Epithelial cell of esophagus (primary cell): ENCODE measurements around the gene ADGRF1.
A peak's percentile ranks its signal among the peaks of the same experiment; 100 is the strongest.

Experiments
- DNase-seq: peaks from one replicate; pipeline ENCODE4 v3.0.0; 2010; ENCODE audit warnings: low read depth
- H3K4me3 ChIP-seq: 2 replicates; pipeline ENCODE4 v1.5.1; 2011; ENCODE audit warnings: mild to moderate bottlenecking, low read length, control low read depth
- TF ChIP-seq, protein P1 (sequence below): IDR thresholded peaks from 2 replicates; pipeline ENCODE4 v1.5.1; 2011; ENCODE audit warnings: low read depth, mild to moderate bottlenecking, low read length, control low read depth, inconsistent platforms; ENCODE audit not compliant: insufficient read depth; ENCODE audit errors: missing control alignments

ADGRF1 gene

DNA sequence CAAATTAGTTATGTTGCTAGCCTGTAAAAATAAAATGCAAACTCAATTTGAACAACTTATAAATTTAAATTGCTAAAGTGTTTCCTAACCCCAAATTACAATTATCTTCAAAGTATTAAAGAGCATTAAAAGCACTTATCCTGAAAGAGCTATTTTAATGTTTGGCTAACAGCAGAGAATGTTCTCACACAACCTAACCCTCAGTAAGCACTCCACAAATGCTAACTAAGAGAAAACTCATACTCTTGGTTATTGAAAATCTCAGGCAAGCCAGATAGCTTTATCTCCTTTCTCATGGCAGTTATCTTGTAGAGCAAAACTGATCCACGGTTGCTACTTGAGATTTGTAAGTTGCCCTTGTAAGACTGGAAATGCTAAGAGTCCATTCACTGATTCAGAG lies 30.5 kb upstream of the ADGRF1 start:
- no peak for DNase-seq
- H3K4me3 ChIP-seq = no peak overlapping the region
- TF ChIP-seq, protein P1, sequence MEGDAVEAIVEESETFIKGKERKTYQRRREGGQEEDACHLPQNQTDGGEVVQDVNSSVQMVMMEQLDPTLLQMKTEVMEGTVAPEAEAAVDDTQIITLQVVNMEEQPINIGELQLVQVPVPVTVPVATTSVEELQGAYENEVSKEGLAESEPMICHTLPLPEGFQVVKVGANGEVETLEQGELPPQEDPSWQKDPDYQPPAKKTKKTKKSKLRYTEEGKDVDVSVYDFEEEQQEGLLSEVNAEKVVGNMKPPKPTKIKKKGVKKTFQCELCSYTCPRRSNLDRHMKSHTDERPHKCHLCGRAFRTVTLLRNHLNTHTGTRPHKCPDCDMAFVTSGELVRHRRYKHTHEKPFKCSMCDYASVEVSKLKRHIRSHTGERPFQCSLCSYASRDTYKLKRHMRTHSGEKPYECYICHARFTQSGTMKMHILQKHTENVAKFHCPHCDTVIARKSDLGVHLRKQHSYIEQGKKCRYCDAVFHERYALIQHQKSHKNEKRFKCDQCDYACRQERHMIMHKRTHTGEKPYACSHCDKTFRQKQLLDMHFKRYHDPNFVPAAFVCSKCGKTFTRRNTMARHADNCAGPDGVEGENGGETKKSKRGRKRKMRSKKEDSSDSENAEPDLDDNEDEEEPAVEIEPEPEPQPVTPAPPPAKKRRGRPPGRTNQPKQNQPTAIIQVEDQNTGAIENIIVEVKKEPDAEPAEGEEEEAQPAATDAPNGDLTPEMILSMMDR = no peak

DNA sequence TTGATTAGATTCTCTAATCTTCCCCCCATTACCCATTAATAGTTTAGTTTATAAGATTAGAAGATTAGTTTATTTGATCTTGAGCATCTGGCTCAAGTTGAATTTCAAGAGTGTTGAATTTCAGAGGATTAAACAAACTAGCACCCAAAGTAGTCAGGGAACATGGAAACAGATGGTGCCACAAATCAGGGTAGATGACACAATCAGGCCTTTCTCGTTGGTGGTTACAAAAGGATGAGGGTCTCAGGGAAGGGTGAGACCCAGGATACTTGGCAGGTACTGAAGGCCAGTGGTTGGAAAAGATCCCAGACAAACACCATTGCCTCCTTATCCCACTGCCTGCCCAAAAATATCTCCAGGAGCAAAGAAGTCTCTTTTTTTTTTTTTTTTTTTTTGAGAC lies 29.5 kb upstream of the ADGRF1 start:
- no peak overlapping the region for H3K4me3 ChIP-seq
- DNase-seq = no peak
- TF ChIP-seq, protein P1 = no peak

DNA sequence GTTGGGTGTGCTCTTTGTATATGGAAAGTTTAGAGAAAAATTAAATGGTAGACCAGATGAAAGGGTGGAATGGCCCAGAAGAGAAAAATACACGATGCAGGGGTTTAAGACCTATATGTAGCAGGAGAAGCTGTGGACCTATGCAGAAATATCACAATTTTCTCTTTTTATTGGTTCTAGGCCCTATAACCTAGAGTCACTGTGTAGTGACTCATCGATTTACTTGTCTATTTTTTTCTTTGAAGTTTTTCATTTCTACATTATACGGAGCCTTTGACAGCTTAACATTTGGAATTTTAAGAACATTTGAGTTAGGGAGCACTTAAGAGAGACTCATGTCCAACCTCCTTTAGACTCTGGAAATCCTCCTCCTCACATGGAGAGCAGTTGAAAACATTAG lies 28.3 kb upstream of the ADGRF1 start:
- no peak for DNase-seq
- H3K4me3 ChIP-seq = no peak overlapping the region
- TF ChIP-seq, protein P1 = no peak

DNA sequence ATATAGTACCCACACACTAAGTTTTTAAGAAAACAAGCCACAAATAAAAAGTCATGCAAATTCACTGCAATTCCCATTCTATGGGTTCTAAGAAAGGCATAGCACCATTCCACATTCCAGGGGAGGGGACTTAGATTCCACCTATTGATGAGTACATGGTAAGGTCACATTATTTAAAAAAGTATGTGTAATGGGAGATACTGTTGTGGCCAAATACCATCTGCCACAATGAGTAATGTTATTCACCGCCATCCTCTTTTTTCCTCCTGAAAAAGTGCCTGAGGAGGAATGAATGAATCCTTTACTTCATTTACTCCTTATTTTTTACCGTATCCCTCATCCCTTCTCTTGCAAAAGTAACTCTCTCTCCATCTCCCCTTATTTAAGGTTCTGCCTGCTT lies 27.0 kb upstream of the ADGRF1 start:
- H3K4me3 ChIP-seq = no peak overlapping the region
- DNase-seq = no peak
- TF ChIP-seq, protein P1 = no peak

DNA sequence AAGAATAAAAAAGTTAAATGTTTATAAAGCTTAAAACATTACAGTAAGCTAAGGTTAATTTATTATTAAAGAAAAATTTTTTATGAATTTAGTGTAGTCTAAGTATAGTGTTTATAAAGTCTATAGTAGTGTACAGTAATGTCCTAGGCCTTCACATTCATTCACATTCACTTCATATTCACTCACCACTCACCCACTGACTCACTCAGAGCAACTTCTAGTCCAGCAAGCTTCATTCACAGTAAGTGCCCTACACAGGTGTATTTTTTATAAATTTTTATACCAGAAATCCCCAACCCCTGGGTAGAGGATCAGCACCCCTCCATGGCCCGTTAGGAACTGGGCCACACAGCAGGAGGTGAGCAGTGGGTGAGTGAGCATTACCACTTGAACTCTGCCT lies 24.3 kb upstream of the ADGRF1 start:
- TF ChIP-seq, protein P1 = no peak
- DNase-seq = peak; percentile 76
- no peak overlapping the region for H3K4me3 ChIP-seq

DNA sequence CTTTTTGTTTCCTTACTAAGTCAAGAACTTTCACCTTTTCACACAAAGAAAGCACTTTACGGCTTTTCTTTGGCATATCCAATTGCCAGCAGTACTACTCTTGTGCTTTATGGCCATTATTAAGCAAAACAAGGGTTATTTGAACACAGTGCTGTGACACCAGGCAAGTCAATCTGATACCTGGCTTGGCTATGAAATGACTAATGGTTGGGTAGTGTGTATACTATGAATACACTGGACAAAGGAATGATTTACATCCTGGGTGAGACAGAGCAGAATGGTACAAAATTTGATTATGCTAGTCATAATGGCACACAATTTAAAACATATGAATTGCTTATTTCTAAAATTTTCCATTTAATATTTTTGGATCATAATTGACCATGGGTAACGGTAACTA lies 22.1 kb upstream of the ADGRF1 start:
- TF ChIP-seq, protein P1 = no peak
- H3K4me3 ChIP-seq = no peak overlapping the region
- DNase-seq = peak; percentile 62

DNA sequence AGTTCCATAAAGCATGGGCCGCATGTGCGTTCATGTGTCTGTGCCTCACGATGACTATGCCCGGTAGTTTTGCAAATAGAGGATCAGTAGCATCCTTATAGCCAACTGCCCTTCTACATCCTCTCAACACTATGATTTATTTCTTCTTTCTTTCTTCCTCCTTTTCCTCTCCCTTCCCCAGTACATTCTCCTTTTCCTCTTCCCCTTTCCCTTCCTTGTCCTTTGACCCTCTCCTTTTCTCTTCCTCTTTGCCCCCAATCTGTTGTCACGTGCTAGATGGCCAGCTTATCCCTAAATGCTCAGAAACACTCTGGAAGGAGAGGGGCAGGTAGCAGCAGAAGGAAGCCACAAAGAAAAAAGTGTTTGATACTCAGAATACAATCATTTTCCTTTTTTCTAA lies 20.2 kb upstream of the ADGRF1 start:
- TF ChIP-seq, protein P1 = no peak
- no peak for DNase-seq
- H3K4me3 ChIP-seq = no peak overlapping the region
